HG03097 (cell line): ENCODE data around the gene TMPRSS4.

Experiments used
- ATAC-seq: cut with Tn5 transposase; IDR thresholded peaks from one replicate; pipeline ENCODE4 v1.9.1; 2021; ENCODE audit not compliant: unreplicated experiment, low FRiP score

The TMPRSS4 gene

DNA sequence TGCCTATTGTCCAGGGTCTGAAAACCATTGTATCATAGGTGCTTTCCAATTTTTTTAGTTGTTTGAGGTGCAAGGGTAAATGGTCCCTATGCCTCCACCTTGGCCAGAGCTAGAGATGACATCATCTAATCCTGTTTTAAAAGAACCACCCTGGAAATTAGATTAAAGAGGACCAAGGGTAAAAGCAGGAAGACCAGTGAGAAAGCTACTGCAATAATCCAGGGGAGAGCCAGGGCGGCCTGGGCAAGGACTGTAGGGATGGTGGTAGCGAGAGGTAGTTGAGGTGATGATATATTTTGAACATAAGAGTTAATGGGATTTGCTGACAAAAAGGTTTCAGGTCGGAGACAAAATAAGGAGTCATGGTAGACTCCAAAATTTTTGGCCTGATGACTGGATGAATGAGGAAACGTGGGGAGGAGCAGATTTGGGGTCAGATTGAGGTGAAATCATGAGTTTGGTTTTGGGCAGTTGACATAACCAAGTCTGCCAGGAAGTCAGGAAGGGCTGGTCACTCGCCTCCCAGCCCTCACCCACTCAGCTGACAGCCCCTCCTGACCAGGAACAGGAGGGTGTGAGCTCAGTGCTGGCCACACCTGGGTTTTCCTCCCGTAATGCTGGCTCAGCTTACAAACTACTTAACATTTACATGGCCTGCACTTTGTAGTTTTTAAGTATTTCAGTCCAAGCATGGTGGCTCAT, 52.7 kb downstream of the TMPRSS4 start:
- ATAC-seq: no peak

DNA sequence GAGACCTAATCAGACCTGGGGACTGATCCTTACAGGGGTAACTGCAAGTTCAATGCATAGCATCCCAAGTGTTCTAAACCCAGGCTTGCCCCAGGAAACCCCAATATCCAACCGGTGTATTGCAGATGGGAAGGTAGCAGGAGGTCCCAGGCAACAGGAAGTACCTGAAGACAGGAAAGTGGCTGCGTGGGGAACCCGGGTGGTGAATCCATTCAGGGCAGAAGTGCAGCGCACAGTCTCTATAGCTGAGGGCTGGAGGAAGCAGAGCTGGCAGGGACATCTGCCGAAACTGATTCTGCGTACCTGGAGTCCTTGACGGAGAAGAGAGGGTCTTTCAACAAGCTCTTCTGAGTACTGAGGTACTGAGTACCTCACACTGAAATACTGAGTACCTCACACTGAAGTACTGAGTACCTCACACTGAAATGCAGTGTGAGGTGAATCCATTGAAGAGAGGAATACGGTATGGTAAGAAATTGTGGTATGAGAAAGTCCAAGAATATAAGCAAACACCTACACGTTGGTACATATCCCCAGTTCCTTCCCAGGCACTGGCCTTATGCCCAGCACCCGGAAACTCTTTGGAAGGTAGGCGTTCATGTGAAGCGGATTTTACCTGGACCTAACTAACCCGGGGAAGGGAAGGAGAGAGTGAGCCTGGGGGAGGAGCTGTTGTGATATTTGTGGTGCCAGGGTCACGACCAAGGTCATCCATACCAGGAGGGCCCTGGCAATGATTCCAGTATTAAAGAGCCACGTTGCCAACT, 55.7 kb downstream of the TMPRSS4 start:
- no peak for ATAC-seq

DNA sequence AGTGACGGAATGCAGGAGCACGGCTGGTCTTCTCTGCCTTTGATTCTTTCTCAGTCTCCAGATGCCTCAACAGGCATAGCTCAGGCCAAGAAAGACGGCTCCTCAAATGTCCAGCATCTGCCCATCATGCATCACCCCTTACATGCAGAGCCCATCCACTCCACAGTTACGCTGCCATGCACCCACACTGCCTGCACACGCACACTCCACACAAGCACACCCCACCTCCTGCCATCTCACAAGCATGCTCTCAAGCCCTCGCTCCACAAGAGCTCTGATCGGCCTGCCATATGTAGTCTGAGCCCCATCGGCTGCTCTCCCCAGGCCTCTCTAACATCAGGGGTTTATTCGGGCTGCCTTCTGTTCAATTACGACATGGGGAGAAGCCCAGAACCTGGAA, 56.9 kb downstream of the TMPRSS4 start:
- ATAC-seq: no peak

DNA sequence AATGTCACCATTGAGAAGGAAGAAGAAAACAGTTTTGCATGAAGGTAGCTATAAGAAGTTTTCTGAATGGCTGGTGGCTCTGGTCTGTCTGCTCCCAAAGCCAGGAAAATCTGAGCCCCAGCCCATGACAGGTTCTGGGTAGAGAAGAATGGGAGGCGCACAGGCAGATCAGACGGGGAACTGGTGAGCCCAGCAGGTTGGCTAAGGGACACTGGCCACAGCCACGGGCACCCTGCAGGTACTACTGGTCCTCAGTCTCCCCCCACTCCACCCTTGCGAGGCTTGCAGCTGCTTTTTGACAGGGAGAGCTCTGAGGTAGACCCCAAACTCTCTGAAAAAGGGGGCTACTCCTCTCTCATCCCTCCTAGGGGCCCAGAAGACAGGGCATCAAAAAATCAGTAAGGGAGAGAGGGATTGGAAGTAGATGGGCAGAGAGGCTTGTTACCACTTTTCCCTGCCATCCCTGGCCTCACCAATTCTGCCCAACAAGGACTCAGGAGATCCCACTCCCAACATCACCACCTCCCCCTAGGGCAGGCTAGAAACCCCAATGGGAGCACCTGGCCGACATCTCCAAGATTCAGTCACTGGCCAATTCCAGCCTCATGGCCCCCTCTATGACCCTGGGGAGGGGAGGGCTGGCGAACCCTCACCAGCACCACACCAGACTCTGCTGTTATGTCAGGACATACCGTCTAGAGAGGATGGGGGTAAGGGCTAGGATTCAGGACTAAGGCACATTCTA, 58.3 kb downstream of the TMPRSS4 start:
- no peak for ATAC-seq

DNA sequence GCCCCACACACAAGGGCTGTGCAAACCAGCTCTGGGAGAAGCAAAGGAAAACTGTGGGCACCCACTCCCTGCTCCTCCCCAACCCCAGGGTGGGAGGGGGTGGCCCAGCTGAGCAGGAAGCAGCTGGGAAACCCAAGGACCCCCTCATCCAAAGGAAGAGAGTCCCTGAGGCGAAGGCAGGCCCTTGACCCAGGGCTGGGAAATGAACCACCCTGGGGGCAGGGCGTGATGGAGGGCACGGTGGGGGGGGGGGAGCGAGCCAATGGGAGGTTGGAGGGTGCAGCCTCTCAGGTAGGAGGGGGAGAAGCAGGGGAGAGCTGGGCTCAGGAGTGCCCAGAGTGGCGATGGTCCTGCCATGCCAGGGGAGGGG, 58.9 kb downstream of the TMPRSS4 start:
- no peak for ATAC-seq

DNA sequence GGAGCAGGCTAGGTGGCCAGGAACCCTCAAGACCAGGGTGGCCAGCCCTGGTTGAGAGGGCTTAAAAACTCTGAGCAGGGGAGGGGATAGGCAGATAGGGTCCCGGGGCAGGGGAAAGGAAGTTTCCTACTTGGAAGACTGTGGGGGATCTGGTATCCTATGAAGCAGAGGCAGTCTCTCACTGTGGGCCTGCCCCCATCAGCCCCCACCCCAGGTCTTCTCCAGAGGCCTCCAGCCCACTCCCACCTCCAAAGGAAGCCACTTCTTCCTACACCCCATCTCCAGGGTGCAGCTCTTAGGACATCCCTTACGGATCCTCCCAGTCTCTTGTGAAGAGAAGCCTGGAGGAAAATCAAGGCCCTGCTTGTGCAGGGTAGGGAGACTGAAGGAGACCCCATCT, 59.5 kb downstream of the TMPRSS4 start:
- ATAC-seq: no peak

DNA sequence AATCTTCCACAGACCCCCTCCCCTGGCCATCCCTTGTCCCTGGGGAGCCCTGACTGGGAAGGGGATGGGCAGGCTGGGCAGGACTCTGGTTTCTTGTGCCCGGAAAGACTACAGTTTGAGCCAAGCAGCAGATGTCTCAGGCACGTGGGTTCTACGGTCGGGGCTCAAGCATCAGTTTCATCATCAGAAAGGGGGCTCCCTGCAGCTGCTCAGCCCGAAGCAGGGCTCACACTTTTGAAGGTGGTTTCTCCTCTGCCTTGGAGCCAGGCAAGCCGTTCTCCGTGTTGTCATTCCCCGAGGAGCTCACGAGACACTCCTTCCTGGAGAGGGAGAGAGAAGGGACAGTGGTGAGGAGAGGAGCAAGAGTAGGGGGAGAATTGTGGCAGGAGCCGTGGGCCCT, 59.9 kb downstream of the TMPRSS4 start:
- no peak for ATAC-seq

DNA sequence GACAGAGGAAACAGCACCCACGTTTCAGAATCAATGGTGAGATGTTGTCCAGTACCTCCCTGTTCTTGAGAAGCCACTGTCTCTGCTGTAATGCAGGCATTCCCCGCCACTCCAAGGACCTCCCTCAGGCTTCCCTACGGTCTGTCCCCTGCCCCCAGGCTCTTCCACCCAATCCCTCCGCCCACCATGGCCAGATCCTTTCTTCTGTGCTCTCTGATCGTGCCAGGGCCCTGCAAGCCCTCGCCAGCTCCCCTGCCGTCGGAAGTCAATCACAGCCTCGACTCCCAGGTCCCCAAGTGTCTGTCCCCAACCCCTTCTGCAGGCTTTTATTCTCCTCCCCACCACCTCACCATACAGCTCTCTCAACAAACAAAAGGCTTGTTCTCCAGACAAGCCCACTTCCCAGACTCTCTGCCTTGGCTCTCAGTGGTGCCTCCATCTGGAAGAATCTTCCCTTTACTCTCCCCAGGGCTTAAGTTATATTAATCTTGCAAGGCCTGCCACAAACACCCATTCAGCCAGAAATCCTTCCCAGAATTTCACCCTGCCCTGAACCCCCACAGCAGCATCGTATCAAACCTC, 62.1 kb downstream of the TMPRSS4 start:
- ATAC-seq: no peak

DNA sequence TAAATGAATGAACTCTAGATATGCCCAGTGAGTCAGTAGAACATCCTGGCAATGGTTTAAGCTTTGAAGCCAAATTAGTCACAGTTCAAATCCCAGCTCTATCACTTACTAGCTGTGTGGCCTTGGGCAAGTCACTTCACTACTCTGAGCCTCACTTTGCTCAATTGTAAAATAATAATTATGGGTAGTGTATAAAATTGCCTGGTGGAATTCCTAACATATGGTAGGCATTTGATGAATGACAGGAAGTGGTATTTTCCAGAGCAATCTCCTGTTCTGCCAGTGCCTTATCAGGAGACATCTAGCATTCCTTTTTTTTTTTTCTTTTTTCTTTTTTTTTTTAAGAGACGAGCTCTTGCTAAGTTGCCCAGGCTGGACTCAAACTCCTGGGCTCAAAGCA, 62.7 kb downstream of the TMPRSS4 start:
- no peak for ATAC-seq

DNA sequence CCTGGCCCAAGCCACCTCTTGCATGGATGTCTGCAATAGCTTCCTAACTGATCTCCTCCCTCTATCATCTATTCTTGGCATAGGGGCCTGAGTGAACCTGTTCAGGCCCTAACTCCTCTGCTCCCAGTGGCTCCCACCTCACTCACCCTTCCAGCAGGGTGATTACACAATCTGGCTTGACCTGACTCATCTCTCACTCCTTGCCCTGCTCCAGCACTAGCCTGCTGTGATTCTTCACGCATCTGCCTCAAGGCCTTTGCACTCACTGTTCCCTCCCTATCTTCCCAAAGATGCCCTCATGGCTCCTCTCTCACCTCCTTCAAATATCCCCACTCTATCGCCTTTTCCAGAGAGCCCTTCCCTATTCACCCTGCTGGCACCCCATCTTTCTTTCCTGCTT, 65.2 kb downstream of the TMPRSS4 start:
- ATAC-seq: no peak

DNA sequence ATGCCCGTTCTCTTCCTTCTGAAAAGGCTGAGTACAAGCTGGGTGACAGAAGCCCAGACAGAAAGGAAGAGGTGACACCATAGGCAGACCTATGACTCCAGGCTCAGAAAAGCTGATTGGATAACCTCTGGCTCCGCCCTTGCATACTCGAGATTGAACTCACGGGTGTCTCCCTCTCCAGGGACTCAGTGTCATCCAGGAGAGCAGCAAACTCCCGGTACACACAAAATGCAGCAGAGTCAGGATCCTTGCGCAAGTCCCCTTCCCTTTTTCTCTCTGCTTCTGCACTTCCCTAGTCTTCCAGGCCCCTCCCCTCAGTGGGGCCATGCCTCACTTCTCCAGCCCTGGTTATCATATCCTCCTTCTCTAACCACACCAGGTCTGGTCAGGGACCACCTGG, 65.9 kb downstream of the TMPRSS4 start:
- ATAC-seq: no peak

DNA sequence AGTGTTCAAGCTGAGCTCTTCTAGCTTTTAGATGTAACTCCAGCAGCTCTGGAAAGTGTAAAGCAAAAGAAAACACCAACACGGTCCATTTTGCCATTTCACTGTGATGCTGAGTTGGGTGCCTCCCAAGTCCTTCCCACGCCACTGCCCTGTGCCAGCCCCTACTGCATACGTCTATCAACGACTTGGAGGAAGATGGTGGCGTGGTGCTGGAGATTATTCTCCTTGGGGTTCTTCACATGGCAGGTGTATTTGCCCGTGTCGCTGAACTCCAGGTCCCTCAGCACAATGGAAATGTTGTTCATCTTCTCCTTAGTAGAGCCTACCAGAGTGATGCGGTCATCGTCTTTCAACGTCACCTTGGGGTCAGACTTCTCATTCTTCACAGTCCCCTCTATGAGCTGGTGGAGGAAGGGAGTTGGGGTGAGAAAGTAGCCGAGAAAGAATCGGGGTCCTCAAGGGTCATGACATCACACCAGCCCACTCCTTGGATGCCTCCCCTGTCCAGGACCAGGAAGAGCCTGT, 66.8 kb downstream of the TMPRSS4 start:
- ATAC-seq: no peak

DNA sequence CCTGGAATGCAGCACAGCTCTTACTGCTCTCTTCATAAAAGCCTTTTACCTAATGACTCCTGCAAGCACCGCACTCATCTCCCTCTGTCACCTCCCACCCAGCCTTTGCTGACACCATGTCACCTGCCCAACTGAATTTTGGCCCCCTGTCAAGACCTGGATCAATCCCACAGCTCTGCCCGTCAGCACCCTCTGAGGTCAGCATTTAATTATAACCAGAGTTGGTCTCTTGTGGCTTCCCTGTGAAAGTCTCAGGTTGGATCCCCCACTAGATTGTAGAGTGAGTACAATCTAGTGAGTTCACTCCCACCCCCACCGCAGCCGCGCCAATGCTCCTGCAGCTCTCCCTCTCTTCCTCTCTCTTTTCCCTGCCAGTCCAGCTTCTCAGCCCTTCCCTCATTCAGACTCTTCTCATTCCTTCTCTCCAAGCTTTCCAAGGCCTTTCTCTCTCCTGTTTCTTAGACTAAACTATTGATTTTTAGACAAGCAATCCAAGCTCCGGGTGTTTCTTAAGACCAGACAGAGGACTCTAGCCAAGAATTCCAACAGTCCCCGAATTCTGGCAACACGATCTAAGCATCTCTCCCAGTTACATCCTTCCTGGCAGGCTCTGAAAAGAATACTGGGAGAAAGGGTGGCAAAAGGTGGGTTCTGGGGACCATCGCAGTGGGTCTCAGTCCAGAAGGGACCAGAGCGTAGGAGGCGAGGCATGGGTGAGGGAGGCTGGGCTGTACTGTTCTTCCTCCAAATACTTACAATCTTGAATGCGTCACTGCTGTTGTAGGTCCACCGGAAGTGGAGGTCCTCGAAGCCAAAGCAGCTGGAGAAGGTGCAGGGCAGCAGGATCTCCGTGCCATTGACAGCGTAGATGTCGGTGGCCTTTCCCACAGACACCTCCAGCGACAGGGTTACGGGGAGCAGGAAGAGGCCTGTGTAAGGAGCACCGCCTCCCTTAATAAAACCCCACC, 67.7 kb downstream of the TMPRSS4 start:
- ATAC-seq: no peak

DNA sequence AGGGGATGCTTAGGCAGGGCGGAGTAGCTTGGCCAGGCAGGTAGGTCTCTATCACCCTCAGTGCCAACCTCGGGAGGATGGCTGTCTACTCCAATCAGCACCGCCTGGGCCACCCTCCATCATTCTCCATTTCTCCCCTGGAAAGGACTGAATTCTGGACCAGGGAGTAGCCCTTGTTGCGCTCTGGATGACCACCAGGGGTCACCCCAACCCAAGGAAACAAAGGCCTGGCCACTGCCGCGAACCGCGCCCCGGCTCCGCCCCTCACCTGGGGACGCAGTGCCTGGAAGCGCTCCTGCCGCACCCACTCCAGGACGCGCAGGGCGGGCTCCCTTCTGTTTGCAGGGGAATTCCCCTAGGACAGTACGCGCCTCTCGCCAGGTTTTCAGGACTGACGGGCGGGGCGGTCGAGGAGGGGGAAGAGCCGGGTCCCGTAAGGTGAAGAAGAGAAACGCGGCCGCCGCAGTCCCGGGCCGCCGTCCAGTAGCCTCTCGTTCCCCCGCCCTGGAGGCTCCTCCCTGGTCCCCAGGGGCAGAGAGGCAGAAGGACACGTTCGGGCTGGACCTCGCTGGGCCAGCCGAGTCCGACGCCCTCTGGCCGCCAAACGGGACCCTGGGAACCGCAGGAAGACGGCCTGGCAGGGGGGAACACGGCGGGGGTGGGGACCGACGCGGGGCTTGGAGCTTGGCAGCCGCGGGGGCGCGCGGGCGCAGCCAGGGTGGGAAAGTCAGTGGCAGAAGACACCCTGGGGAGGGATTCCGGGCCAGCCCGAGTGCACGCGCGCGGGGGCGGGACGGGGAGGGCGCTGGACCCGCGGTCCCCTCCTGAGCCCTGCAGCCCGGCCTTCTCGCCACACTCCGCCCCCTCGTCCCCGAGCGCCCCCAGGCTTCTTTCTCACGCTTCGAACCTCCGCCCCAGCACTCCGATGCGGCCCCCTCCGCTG, 68.7 kb downstream of the TMPRSS4 start:
- peak; percentile 87 for ATAC-seq

DNA sequence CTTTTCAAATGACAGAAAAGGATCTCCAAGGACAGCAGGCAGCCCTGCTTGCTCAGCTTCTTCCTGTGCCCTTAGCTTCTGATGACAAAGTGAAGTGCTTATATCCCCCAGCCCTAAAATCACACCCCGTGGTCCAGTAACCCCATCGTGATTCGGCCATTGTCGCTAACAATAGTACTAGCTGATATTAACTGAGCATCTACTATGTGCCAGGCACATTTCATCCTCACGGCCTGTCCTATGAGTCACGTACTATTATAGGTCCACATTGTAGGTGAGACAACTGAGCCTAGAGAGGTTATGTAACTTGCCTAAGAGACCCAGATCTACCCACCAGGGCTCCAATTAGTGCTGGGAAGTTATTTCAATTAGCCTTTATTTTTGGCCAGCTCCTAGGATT, 69.7 kb downstream of the TMPRSS4 start:
- no peak for ATAC-seq

DNA sequence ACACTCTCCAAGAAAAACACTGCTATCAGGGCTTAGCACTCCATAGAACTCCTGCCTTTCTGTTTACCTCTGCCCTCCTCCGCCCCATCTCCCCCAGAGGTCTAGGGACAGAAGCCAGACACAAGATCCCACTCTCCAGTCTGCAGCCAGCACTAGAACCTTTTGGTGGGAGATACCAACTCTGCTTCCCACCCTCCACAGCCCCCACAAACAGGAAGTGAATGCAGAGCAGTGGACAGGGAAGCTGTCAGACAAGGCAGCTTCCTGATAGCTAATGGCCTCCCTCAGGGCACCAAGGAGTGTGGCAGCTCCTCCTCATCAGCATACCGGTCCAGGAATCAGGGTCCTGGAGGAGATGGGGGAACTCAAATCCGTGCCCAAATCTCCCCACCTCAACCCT, 70.6 kb downstream of the TMPRSS4 start:
- ATAC-seq: no peak

DNA sequence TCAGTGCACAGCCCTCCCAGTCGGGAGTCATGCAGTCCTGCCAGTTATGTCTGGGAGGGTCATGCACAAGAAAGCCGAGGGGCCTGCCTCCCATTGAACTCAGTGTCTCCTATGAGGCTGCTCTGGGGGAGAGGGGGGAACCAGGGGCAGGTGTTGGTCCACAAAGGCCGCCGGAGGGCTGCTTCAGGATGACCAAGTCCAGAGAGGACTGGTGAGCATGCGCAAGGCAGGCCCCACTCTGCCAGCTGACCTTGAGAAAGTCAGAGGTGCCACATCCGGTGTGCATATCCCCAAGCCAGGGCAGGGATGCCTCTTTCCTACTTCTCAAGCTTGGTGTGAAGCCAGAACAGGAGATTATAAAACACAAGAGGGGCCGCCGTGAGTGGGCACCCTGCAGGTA, 71.4 kb downstream of the TMPRSS4 start:
- ATAC-seq: no peak

DNA sequence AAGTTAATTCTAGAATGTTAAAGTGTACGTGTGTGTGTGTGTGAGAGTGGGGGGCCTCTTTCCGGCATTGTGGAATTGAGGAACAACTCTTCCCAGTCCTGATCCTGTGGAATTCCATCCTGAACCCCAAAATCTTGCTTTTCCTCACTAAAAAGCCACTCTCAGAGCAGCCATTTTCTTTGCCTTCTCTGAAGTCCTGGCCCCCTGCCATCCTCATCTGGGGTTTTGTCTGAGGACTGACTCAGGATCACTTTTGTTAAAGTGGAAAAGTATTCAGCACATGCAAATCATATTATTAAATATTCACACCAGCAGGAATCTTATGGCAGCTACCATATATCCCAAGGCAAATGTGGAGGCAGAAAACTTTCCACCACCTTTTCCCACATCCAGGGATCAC, 72.0 kb downstream of the TMPRSS4 start:
- ATAC-seq: no peak

DNA sequence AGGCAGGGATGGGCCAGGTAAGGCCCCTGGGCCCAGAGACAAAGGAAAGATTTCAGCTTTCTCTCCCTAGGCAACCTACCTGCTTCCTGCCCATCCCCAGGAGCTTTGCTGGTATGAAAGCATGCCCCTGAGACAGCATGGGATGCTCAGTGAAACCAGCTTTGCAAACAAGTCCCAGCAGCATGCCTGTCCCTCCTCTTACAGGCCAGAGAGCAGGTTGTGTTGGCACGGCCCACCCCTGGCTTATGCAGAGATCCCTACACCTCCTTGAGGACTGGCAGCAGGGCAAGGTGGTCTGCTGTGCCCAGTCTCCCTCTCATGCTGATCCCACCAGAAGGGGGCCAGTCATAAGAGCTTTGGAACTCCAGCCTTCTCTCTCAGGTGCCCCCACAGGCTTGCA, 72.6 kb downstream of the TMPRSS4 start:
- no peak for ATAC-seq
